Measurements from ENCODE around the gene GPX1. TPM values are rescaled to one million over a fixed set of nuclear protein-coding genes. Genes with fewer than 3 reads are reported as not detected.
A peak's percentile ranks its signal among the peaks of the same experiment; 100 is the strongest.

Gene GPX1
- total and polyA plus RNA-seq, 10 of the 15 experiments (the other 5 are each of a cell fraction or from before 2014, with no cell fraction given): 32.0 to 1,121 (median 400) TPM

GRCh38 chr3:49339941-49340800, 18.0 kb downstream of the GPX1 start, which contains the start of gene USP4 (continued):
- TF ChIP-seq, protein P1, sequence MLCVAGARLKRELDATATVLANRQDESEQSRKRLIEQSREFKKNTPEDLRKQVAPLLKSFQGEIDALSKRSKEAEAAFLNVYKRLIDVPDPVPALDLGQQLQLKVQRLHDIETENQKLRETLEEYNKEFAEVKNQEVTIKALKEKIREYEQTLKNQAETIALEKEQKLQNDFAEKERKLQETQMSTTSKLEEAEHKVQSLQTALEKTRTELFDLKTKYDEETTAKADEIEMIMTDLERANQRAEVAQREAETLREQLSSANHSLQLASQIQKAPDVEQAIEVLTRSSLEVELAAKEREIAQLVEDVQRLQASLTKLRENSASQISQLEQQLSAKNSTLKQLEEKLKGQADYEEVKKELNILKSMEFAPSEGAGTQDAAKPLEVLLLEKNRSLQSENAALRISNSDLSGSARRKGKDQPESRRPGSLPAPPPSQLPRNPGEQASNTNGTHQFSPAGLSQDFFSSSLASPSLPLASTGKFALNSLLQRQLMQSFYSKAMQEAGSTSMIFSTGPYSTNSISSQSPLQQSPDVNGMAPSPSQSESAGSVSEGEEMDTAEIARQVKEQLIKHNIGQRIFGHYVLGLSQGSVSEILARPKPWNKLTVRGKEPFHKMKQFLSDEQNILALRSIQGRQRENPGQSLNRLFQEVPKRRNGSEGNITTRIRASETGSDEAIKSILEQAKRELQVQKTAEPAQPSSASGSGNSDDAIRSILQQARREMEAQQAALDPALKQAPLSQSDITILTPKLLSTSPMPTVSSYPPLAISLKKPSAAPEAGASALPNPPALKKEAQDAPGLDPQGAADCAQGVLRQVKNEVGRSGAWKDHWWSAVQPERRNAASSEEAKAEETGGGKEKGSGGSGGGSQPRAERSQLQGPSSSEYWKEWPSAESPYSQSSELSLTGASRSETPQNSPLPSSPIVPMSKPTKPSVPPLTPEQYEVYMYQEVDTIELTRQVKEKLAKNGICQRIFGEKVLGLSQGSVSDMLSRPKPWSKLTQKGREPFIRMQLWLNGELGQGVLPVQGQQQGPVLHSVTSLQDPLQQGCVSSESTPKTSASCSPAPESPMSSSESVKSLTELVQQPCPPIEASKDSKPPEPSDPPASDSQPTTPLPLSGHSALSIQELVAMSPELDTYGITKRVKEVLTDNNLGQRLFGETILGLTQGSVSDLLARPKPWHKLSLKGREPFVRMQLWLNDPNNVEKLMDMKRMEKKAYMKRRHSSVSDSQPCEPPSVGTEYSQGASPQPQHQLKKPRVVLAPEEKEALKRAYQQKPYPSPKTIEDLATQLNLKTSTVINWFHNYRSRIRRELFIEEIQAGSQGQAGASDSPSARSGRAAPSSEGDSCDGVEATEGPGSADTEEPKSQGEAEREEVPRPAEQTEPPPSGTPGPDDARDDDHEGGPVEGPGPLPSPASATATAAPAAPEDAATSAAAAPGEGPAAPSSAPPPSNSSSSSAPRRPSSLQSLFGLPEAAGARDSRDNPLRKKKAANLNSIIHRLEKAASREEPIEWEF (IDR thresholded peaks at IDR 0.05; ENCODE audit: insufficient replicate concordance, low read depth, low read length): no peak
- TF ChIP-seq KAT2A (conservative IDR thresholded peaks at IDR 0.05; ENCODE audit: control insufficient read depth, low read depth, low read length): no peak
- peak; percentile 81; the same call in 1 of the 2 replicates for TF ChIP-seq SMARCA5 (IDR thresholded peaks at IDR 0.05)
- peak; percentile 62 for TF ChIP-seq MEF2B (IDR thresholded peaks at IDR 0.05; ENCODE audit: partially characterized antibody, poor library complexity, severe bottlenecking)
- TF ChIP-seq POLR2A (IDR thresholded peaks at IDR 0.05; ENCODE audit: low read depth, low read length): peak; percentile 95
- peak; percentile 20 for TF ChIP-seq MYC (IDR thresholded peaks at IDR 0.05; ENCODE audit: insufficient read depth, insufficient read length, insufficient replicate concordance, low read length, severe bottlenecking)
- no peak for TF ChIP-seq SIX5 (IDR thresholded peaks at IDR 0.05; ENCODE audit: low read depth, low read length, severe bottlenecking)
- TF ChIP-seq, protein P2, sequence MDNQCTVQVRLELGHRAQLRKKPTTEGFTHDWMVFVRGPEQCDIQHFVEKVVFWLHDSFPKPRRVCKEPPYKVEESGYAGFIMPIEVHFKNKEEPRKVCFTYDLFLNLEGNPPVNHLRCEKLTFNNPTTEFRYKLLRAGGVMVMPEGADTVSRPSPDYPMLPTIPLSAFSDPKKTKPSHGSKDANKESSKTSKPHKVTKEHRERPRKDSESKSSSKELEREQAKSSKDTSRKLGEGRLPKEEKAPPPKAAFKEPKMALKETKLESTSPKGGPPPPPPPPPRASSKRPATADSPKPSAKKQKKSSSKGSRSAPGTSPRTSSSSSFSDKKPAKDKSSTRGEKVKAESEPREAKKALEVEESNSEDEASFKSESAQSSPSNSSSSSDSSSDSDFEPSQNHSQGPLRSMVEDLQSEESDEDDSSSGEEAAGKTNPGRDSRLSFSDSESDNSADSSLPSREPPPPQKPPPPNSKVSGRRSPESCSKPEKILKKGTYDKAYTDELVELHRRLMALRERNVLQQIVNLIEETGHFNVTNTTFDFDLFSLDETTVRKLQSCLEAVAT (IDR thresholded peaks at IDR 0.05): peak; percentile 19
- TF ChIP-seq CREM (IDR thresholded peaks at IDR 0.05; ENCODE audit: low read depth): peak; percentile 63; the same call in 1 of the 2 replicates
- TF ChIP-seq, protein P3, sequence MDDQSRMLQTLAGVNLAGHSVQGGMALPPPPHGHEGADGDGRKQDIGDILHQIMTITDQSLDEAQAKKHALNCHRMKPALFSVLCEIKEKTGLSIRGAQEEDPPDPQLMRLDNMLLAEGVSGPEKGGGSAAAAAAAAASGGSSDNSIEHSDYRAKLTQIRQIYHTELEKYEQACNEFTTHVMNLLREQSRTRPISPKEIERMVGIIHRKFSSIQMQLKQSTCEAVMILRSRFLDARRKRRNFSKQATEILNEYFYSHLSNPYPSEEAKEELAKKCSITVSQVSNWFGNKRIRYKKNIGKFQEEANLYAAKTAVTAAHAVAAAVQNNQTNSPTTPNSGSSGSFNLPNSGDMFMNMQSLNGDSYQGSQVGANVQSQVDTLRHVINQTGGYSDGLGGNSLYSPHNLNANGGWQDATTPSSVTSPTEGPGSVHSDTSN (IDR thresholded peaks at IDR 0.05; ENCODE audit: insufficient replicate concordance, low read depth, low read length): no peak
- TF ChIP-seq CBX3 (IDR thresholded peaks at IDR 0.05; ENCODE audit: borderline replicate concordance, low read depth): no peak
- TF ChIP-seq NRF1 (conservative IDR thresholded peaks at IDR 0.05; ENCODE audit: low read depth, low read length): no peak
- TF ChIP-seq POLR2AphosphoS2 (IDR thresholded peaks at IDR 0.05; ENCODE audit: low read depth, low read length): peak; percentile 73
- no peak for TF ChIP-seq BRCA1 (IDR thresholded peaks at IDR 0.05; ENCODE audit: low read depth, low read length)
- no peak for TF ChIP-seq ZSCAN29 (IDR thresholded peaks at IDR 0.05)
- no peak for TF ChIP-seq HDAC2 (IDR thresholded peaks at IDR 0.05)
- TF ChIP-seq CEBPB (IDR thresholded peaks at IDR 0.05; ENCODE audit: borderline replicate concordance in 1 of 2, low read depth in 2 of 2, low read length in 2 of 2): 0 out of 4 replicates have a peak, but pooled peaks of 1 of the 2 experiments have one; percentile 4
- no peak for TF ChIP-seq JUNB (IDR thresholded peaks at IDR 0.05)
- TF ChIP-seq RCOR1 (conservative IDR thresholded peaks at IDR 0.05; ENCODE audit: low read depth, low read length): 0 out of 2 replicates have a peak, but pooled peaks have one; percentile 69
- no peak for TF ChIP-seq ZZZ3 (IDR thresholded peaks at IDR 0.05; ENCODE audit: control insufficient read depth, insufficient read length, low read depth)

Measured in GM12878 (cell line).